Activated T-helper 17 cell treated with anti-CD3 and anti-CD28 coated beads, Interleukin-2, amount 50 U/mL, for 72 hours (primary cell): ENCODE data around the gene ZDHHC11. TPM values are rescaled to one million over a fixed set of nuclear protein-coding genes. Genes with fewer than 3 reads are reported as not detected.
A peak's percentile ranks its signal among the peaks of the same experiment; 100 is the strongest.

Experiments used
- ATAC-seq: fragments of 150-1000 bp; cut with Tn5 transposase; replicated peaks from 2 replicates; pipeline ENCODE4 v1.10.0; 2021; ENCODE audit warnings: mild to moderate bottlenecking, moderate library complexity
- H3K27ac Mint-ChIP-seq: one replicate; pipeline ENCODE4 v1.8.0; 2022; ENCODE audit warnings: mixed read lengths
- H3K27me3 Mint-ChIP-seq: one replicate; pipeline ENCODE4 v1.8.0; 2022; ENCODE audit warnings: mixed read lengths
- H3K36me3 Mint-ChIP-seq: one replicate; pipeline ENCODE4 v1.8.0; 2022; ENCODE audit warnings: low read depth, mild to moderate bottlenecking, mixed read lengths
- H3K4me1 Mint-ChIP-seq: one replicate; pipeline ENCODE4 v1.8.0; 2022; ENCODE audit warnings: mixed read lengths
- H3K4me3 Mint-ChIP-seq: one replicate; pipeline ENCODE4 v1.8.0; 2022; ENCODE audit warnings: mild to moderate bottlenecking, mixed read lengths
- H3K9me3 Mint-ChIP-seq: one replicate; pipeline ENCODE4 v1.8.0; 2022; ENCODE audit warnings: mixed read lengths
- total RNA-seq, 2 donors: library from RNA; stranded (reverse); gene quantifications; one replicate each; pipeline ENCODE4 v1.2.3, GENCODE V29; 2022

Gene ZDHHC11, protein sequence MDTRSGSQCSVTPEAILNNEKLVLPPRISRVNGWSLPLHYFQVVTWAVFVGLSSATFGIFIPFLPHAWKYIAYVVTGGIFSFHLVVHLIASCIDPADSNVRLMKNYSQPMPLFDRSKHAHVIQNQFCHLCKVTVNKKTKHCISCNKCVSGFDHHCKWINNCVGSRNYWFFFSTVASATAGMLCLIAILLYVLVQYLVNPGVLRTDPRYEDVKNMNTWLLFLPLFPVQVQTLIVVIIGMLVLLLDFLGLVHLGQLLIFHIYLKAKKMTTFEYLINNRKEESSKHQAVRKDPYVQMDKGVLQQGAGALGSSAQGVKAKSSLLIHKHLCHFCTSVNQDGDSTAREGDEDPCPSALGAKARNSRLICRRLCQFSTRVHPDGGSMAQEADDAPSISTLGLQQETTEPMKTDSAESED
- 10 to 100 TPM; 13.6 to 26.8 TPM for total RNA-seq

DNA sequence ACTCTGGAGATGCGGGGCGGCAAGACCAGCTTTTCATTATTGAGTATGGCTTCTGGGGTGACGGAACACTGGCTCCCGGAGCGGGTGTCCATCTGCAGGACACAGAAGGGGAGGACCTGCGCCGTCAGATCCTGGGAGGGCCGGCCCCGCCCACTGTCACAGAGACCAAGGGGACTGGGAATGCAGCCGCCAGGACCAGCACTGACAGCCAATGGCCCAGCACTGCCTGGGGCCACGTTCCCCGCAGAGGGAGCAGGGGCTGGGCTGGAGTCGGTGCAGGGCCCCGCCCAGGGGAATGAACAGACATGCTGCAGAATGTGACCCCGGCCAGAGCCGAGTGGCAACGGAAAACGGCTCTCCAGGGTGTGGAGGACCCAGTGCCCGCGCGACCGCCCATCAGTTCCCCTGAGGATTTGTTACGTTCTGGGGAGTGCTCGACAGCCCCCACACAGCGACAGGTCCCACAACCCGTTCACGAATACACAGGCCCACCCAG lies at the start of gene ZDHHC11:
ZDHHC11 (minus strand) TSS at position 476 of the 496 bp plus-strand sequence; CDS start at position 92, 384 bp downstream.
- Mint-ChIP-seq H3K4me3 (no peak within 1 kb of the TSS), H3K27me3 (peaks cover 6% of the 10 kb centered on the region), H3K4me1 (peaks cover 8% of the 10 kb centered on the region), H3K9me3 (no peaks in the 10 kb centered on the region), H3K27ac (no peak within 1 kb of the TSS), H3K36me3 (no peaks in the 10 kb centered on the region)
- ATAC-seq: no peak

DNA sequence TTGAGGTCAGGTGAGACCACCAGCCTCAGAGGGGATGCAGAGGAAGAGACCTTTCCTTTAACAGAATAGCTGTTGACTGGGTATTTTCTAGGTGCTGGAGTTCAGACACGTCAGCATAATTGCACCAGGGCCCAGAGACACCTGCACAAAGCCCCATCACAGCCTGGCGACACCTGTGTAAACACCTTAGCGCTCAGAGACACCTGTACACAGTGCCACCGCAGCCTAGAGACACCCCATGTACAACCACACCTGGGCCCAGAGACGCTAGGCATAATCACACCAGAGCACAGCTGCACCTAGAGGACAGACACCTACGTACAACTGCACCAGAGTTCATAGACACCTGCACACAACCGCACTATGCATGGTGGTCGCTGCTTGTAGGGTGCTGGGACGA lies 42.9 kb upstream of the ZDHHC11 start:
- Mint-ChIP-seq H3K36me3 (peaks cover 45% of the 10 kb centered on the region), H3K27ac (no peak overlapping the region), H3K4me1 (peaks cover 6% of the 10 kb centered on the region), H3K4me3 (peak overlapping the region; percentile 76), H3K27me3 (no peaks in the 10 kb centered on the region), H3K9me3 (no peaks in the 10 kb centered on the region)
- no peak for ATAC-seq

DNA sequence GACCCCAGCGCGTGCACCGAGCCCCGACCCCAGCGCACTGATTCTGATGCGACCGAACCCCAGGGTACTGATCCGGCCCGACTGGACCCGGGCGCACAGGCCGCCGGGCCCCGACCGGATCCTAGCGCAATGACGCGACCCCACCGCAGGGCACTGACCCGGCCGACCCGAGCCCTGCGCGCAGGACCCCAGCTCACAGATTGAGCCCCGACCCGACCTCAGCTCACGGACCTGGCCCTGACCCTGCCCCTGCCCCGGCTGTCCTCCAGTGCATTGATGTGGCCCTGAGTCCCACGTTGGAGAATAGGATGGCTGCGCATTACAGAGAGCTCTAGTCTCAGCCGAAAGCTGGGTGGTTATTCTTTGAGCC lies 42.3 kb upstream of the ZDHHC11 start:
- Mint-ChIP-seq H3K9me3 (no peaks in the 10 kb centered on the region), H3K27me3 (no peaks in the 10 kb centered on the region), H3K27ac (no peak overlapping the region), H3K4me3 (peak overlapping the region; percentile 76), H3K4me1 (peaks cover 10% of the 10 kb centered on the region), H3K36me3 (peaks cover 51% of the 10 kb centered on the region)
- peak; percentile 13 for ATAC-seq

DNA sequence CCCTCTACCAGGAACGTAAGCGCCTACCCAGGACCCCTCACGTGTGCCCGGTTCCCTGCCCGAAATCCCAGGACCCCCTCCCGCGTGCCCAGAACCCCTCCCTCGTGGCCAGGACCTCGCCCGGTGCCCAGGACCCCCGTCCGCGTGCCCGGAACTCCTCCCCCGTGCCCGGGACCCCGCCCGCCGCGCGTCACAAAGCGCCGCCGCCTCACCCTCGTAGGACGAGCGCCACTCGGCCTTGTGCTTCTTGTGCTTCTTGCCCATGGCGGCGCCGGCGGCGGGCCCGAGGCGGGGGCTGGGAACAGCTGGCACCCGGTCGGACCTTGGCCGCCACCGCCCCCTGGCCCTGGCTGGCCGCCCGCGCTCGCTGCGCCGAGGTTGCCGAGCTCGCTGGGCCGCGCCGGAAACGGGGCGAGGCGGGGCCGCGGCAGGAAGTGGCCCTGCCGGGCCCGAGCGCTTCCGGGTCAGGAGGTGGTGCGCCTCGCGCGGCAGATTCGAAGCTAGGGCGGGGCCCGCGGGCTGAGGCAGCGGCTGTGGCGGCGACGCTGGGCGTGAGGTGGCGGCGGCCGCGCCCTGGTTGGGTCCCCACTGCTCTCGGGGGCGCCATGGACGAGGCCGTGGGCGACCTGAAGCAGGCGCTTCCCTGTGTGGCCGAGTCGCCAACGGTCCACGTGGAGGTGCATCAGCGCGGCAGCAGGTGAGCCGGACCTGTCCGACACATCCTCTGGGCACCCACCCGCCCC lies 41.8 kb upstream of the ZDHHC11 start, which contains the start of the genes BRD9 and TRIP13:
BRD9 (minus strand) TSS at position 408 of the 743 bp plus-strand sequence; CDS start at position 264, 144 bp downstream.
TRIP13 (plus strand) TSS at position 491 of the 743 bp plus-strand sequence; CDS start at position 606, 115 bp downstream.
- ATAC-seq: peak; percentile 99
- H3K27ac Mint-ChIP-seq: peak within 1 kb of the TSS; percentile 93
- no peaks in the 10 kb centered on the region for H3K27me3 Mint-ChIP-seq
- no peaks in the 10 kb centered on the region for H3K9me3 Mint-ChIP-seq
- peaks cover 57% of the 10 kb centered on the region for H3K36me3 Mint-ChIP-seq
- peak within 1 kb of the TSS; percentile 94 for H3K4me3 Mint-ChIP-seq
- H3K4me1 Mint-ChIP-seq: peaks cover 13% of the 10 kb centered on the region

DNA sequence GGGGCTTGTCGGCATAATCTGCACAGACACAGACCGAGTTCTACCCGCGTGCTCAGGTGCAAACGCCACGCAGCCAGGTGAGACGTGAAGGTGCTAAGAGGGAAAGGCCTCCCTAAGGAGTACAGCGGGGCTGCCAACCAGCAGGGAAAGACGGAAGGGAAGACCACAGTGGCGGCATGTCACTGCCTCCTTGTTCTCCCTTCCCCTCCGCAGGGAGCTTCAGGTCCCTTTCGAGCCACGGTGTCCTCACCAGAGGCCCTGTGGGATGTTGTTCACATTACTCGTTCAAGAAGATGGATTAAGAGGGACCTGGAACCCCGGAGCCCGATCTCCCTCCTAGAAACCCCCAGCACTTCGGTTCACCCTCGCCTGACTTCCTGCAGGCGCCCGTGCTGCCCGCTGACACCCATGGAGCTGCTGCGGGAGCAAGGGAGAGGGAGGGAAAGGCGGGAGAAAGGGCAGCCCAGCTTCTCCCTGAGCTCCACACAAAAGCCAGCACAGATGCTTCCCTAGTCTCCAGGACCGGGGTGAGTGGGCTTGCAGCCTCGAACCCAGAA lies 41.1 kb upstream of the ZDHHC11 start:
- peak; percentile 18 for ATAC-seq
- peaks cover 63% of the 10 kb centered on the region for H3K36me3 Mint-ChIP-seq
- H3K27me3 Mint-ChIP-seq: no peaks in the 10 kb centered on the region
- H3K27ac Mint-ChIP-seq: peak overlapping the region; percentile 93
- H3K9me3 Mint-ChIP-seq: no peaks in the 10 kb centered on the region
- peaks cover 15% of the 10 kb centered on the region for H3K4me1 Mint-ChIP-seq
- peak overlapping the region; percentile 94 for H3K4me3 Mint-ChIP-seq

DNA sequence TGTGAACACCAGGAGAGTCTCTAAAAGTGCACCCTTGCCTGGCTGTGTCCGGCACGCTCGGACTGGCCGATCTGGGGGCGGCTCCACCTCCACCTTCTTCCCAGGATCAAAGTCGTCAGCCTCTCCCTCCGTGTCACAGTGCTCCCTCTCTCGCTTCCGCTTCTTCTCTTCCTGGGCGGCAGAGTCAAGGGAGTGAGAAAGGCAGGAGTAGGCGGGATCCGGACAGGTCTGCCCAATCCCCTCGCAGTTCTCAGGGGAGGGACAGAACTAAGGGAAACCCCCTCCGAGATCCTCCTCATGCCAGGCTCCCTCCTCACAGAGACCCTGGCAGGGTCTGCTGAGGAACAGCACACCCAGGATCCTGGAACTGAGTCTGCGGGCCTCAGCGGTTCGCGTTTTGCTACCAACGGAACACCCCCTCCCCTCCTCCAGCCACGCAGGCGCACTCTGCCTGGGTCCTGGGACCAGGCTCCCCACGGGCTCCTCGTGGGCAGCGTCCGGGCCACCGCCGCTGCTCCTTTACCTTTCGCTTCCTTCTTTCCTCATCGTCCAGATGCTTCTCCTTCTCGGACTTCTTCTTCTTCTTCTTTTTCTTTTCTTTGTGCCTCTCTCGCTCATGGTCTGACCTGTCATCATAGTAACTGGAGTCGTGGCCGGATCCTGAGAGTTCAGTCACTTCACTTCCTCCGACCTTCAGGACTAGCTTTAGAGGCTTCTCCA lies 40.5 kb upstream of the ZDHHC11 start:
- Mint-ChIP-seq H3K36me3 (peaks cover 70% of the 10 kb centered on the region), H3K4me3 (peak overlapping the region; percentile 94), H3K27ac (peak overlapping the region; percentile 93), H3K27me3 (no peaks in the 10 kb centered on the region), H3K4me1 (peaks cover 15% of the 10 kb centered on the region), H3K9me3 (no peaks in the 10 kb centered on the region)
- no peak for ATAC-seq

DNA sequence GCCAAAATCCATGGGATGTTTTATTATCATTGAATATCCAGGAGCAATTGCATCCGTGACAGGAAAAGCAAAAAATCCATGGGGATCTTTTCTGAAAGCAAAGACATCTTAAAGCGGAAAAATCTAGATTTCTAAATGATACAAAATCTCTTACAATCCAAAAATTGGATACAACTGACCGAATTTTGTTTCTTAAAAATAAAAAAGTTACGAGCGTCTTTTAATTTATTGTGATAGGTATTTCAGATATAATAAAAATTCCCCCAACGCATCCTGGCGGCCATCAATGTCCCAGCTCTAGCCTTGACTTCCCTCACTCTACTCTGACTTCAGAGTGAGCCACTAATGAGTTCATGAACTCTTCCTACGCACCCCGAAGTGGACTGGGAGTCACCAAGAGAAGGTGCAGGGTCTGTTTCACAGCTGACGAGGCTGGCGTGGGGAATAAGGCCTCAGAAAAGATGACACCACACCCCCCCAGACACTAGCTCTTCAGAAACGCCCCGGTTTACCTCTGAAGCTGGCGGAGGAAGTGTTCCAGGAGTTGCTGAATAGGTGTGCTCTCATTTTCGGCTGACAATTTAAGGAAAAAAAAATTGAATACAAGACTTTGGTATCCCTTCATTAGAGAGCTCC lies 38.4 kb upstream of the ZDHHC11 start:
- Mint-ChIP-seq H3K36me3 (peaks cover 79% of the 10 kb centered on the region), H3K27me3 (no peaks in the 10 kb centered on the region), H3K9me3 (no peaks in the 10 kb centered on the region), H3K4me1 (peaks cover 15% of the 10 kb centered on the region), H3K4me3 (peak overlapping the region; percentile 46), H3K27ac (peak overlapping the region; percentile 85)
- no peak for ATAC-seq

DNA sequence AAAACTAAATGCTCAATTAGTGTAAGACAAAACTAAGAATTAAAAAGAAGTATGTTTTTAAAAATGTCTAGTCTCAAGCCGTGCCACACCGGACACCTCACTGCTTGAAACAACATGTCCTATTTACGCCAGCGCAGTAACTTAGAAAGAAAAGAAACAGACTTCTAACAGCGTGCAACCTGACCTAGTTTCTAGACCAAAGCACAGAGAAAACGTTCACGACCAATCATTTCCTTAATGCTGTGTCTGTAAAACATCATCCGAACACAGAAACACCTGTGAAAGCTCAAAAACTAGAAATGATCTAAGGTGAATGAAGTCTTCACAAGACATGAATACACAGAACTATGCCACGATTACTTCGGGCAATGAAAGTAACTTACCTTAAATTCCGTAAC lies 37.9 kb upstream of the ZDHHC11 start:
- ATAC-seq: no peak
- Mint-ChIP-seq H3K27me3 (no peaks in the 10 kb centered on the region), H3K9me3 (no peaks in the 10 kb centered on the region), H3K36me3 (peaks cover 85% of the 10 kb centered on the region), H3K27ac (peak overlapping the region; percentile 85), H3K4me3 (peak overlapping the region; percentile 46), H3K4me1 (peaks cover 15% of the 10 kb centered on the region)

DNA sequence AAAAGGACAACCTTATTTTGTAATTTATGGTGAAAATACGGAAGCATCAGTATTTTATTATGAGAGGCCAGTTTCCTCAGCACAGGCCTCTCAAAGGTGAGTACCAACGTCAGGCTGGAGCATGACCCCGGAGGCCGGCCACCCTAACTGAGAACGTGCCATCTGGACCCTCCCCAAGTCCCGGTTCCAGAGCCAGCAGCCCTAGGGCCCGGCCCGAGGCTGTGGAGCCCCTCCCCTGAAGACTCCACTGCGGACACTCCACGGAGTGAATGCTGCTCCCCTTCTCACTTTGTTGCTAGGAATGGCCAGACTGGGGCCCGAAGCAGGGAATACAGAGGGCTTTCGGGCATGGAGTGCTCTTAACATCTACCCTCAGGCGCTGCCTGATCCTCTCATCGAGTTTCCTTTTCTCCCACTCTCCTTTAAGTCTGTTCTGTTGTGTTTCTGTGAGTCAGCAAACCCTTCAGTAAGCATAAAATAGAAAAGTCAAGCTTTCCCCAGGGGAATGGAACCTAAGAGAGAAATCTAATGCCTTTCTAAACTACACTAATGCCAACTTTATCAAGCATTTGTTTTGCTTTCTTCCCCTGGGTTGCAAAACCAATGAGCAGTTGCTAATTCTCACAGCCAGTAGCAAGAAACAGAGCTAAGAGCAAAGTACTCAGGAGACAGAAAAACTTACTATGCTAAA lies 37.3 kb upstream of the ZDHHC11 start:
- H3K27ac Mint-ChIP-seq: peak overlapping the region; percentile 85
- peak overlapping the region; percentile 46 for H3K4me3 Mint-ChIP-seq
- H3K36me3 Mint-ChIP-seq: peaks cover 90% of the 10 kb centered on the region
- no peaks in the 10 kb centered on the region for H3K27me3 Mint-ChIP-seq
- ATAC-seq: no peak
- H3K9me3 Mint-ChIP-seq: no peaks in the 10 kb centered on the region
- peaks cover 19% of the 10 kb centered on the region for H3K4me1 Mint-ChIP-seq

DNA sequence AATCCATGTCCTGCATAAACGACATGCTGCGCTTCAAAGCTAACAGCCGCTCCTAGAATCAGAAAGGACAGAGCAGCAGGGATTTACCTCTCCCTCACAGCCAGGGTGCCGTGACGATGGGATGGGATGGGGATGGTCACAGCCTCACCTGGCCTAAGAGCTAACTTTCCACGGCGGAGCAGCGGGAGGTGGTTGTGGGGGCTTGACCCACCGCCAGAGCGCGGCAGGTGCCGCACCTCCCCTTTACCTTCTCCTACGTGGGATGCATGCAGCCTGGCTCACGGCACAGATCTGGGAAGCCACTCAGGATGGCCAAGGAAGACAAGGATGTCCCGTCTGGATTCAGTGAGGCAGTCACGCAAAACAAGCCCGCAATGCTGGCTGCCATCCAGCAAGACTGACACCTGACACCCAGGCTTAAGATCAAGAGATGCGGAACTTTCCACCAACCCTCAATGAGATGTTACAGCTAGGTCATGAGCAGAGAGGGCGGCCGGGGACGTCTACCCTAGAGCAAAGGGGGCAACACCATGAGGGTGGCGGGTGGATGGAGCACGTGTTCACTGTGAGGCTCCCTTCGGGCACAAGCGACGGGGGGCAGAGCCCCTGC lies 36.0 kb upstream of the ZDHHC11 start:
- Mint-ChIP-seq H3K27me3 (no peaks in the 10 kb centered on the region), H3K4me1 (peaks cover 31% of the 10 kb centered on the region), H3K27ac (no peak overlapping the region), H3K36me3 (peaks cover 100% of the 10 kb centered on the region), H3K9me3 (peaks cover 11% of the 10 kb centered on the region), H3K4me3 (no peak overlapping the region)
- no peak for ATAC-seq

DNA sequence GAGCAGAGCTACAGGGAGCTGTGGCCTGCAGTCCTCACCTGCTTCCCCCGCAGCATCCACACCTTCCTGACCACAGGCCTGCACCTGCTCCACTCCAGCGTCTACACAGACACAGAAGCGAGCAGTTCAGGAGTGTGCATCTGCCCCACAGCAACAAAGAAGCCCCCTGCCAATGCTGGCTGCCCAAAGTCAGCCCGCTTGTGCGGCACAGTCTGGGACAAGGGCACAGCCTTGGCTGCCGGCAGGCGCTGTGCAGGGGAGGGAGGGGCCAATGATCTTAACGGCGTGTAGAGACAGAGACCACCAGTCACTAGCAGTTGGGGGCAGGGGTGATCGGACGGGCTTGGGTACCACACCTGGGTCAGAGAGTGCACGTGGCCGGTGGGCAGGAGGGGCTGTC lies 35.2 kb upstream of the ZDHHC11 start:
- Mint-ChIP-seq H3K9me3 (peaks cover 11% of the 10 kb centered on the region), H3K4me1 (peaks cover 26% of the 10 kb centered on the region), H3K4me3 (no peak overlapping the region), H3K27ac (no peak overlapping the region), H3K36me3 (peaks cover 100% of the 10 kb centered on the region), H3K27me3 (no peaks in the 10 kb centered on the region)
- no peak for ATAC-seq

DNA sequence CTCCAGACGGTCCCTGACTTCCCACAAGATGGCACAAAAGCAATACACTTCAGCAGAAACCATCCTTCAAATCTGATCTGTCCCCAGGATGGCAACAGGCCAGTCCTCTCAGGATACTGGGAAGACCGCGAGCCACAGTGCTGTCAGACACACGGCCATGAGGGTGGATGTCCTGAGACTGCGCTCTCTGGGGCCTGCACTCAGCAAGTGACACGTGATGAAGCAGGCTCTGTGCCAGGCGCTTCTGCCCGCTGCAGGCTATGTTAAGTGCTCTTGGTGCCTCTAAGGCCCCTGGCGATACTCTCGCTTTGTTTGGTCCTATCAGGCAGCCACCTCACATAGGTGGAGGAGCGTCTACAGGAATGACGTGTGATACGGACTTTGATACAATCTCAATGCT lies 34.7 kb upstream of the ZDHHC11 start:
- no peaks in the 10 kb centered on the region for H3K27me3 Mint-ChIP-seq
- H3K36me3 Mint-ChIP-seq: peaks cover 100% of the 10 kb centered on the region
- H3K27ac Mint-ChIP-seq: no peak overlapping the region
- H3K4me3 Mint-ChIP-seq: no peak overlapping the region
- H3K4me1 Mint-ChIP-seq: peaks cover 26% of the 10 kb centered on the region
- no peak for ATAC-seq
- H3K9me3 Mint-ChIP-seq: peaks cover 11% of the 10 kb centered on the region

DNA sequence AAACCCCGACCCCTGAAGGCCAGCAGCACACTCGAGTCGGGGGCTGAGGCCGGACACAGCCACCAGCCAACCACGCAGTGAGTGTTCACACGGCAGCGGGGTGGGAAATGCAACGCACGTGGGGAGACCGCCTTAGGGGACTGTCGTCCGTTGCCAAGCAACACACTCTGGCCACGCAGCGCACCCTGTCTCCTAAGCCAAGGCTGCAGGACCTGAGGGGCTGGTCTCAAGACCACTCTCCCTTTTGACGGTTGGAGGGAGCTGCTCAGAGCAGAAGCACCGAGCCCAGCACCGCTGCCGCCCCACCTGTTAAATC lies 34.3 kb upstream of the ZDHHC11 start:
- no peak for ATAC-seq
- Mint-ChIP-seq H3K36me3 (peaks cover 97% of the 10 kb centered on the region), H3K4me3 (no peak overlapping the region), H3K27me3 (no peaks in the 10 kb centered on the region), H3K9me3 (peaks cover 11% of the 10 kb centered on the region), H3K4me1 (peaks cover 26% of the 10 kb centered on the region), H3K27ac (no peak overlapping the region)
